Heart right ventricle (tissue), 16 donors: Measurements from ENCODE around the gene PHF1. TPM values are rescaled to one million over a fixed set of nuclear protein-coding genes. Genes with fewer than 3 reads are reported as not detected.
A peak's percentile ranks its signal among the peaks of the same experiment; 100 is the strongest.

Experiments
- ATAC-seq, 8 donors: fragments of 200-7000 bp; cut with Tn5 transposase; one replicate each; pipeline ENCODE4 v1.9.1; 2020; ENCODE audit warnings: mild to moderate bottlenecking in 8 of 8, moderate library complexity in 8 of 8, moderate number of reproducible peaks in 1 of 8
- DNase-seq, 2 donors: peaks; one replicate each; pipeline ENCODE4 v3.0.0-alpha.2; 2020
- H3K27ac ChIP-seq, 10 donors: fragments of 200-600 bp; sonication (generic) in 2 of 10; one replicate each; pipeline versions ENCODE4 v1.5.0 to v1.8.0; 2020 to 2022; ENCODE audit warnings: mild to moderate bottlenecking in 3 of 10
- H3K27me3 ChIP-seq, 7 donors: fragments of 200-600 bp; one replicate each; pipeline ENCODE4 v1.8.0; 2021 to 2022; ENCODE audit warnings: mild to moderate bottlenecking in 2 of 7
- H3K36me3 ChIP-seq, 9 donors: fragments of 200-600 bp; sonication (generic) in 1 of 9; one replicate each; pipeline versions ENCODE4 v1.5.0 to v1.8.0; 2020 to 2022; ENCODE audit warnings: mild to moderate bottlenecking in 2 of 9
- H3K4me1 ChIP-seq, 9 donors: fragments of 200-600 bp; sonication (generic) in 1 of 9; one replicate each; pipeline versions ENCODE4 v1.5.0 to v1.8.0; 2020 to 2022; ENCODE audit warnings: mild to moderate bottlenecking in 4 of 9
- H3K4me3 ChIP-seq, 10 donors: fragments of 200-600 bp; sonication (generic) in 2 of 10; one replicate each; pipeline versions ENCODE4 v1.5.0 to v1.8.0; 2020 to 2022; ENCODE audit warnings: mild to moderate bottlenecking in 7 of 10, moderate library complexity in 2 of 10
- H3K9me3 ChIP-seq, 11 donors: fragments of 200-600 bp in 10 of 11; sonication (generic) in 2 of 11; one replicate each; pipeline versions ENCODE4 v1.5.0 to v1.8.0; 2013 to 2022; ENCODE audit warnings: mild to moderate bottlenecking in 2 of 11, control low read depth in 1 of 11, moderate library complexity in 1 of 11
- CTCF ChIP-seq, 9 donors: fragments of 200-600 bp; sonication (generic) in 2 of 9; IDR thresholded peaks; one replicate each; pipeline versions ENCODE4 v1.5.0 to v1.8.0; 2021 to 2022; ENCODE audit warnings: antibody characterized with exemption in 9 of 9, mild to moderate bottlenecking in 5 of 9, moderate library complexity in 1 of 9
- WGBS, 2 donors: extraction: QIAGEN DNeasy Blood & Tissue Kit; methylation state at CpG; one replicate each; pipeline ENCODE4 v1.1.7; 2013; ENCODE audit warnings: inconsistent platforms in 1 of 2; 5-methylcytosine and 5-hydroxymethylcytosine counted together
- intact Hi-C, 10 donors: fragments of 100-400 bp; cut with DNase I; formaldehyde crosslinking; loops; one replicate each; pipeline versions ENCODE4 v1.11.1 to v1.14.2; 2022
- polyA plus RNA-seq, 2 donors: library from polyadenylated mRNA; stranded (reverse); fragments of 200-250 nt; gene quantifications; one replicate each; pipeline ENCODE4 v1.2.3, GENCODE V29; 2013
- total RNA-seq, 10 donors: library from RNA; stranded (reverse); fragmentation: NEBNext Ultra II Directional in 3 of 10; extraction: Animal tissue kit (Norgen Biotek cat#: 25700) in 3 of 10; gene quantifications; one replicate each; pipeline versions ENCODE4 v1.2.1 to v1.2.4, GENCODE V29; 2021 to 2023
- donor health status: Arrhythmogenic right ventricular cardiomyopathy.
- donor health status: ischemic (EF 13 %, LVEDD 7.1; RV severe dilation, severe dysfunction).
- donor health status: healthy with polysubstance abuse.
- donor health status: DM: no; HTN: yes; CAD: no.
- donor health status: DM: no; HTN: no; CAD: no.
- donor health status: ischemic (EF 25% LVEDD 6.9; RV normal size, moderate dysfunction).
- donor health status: ischemic (EF 25% LVEDD 5.7; RV mildly dilated, moderate dysfunction).
- donor health status: healthy.
- donor health status: DM: yes; HTN: yes; CAD: no.
- donor health status: Ischemic cardiomyopathy.
- donor health status: ischemic (EF 35%, LVEDD 5.7; RV mildly dilated, moderate dysfunction).
- donor health status: nonischemic (EF 11% LVEDD 7.7; RV severe dilation, severe dysfunction).
- donor health status: DM: yes; HTN: yes; CAD: no.
- donor health status: PGD.
- donor health status: ischemic (EF 29% LVEDD 5.4; RV normal size, mild dysfunction).
- donor health status: nonischemic (EF 23%, LVEDD 6.1; RV moderate dilation, normal function).

The PHF1 gene
- total and polyA plus RNA-seq, 12 donors: 36.2 to 125 (median 51.0) TPM

- intact Hi-C loops: no loop called here
- Histone ChIP-seq H3K27me3 (no peaks in the 10 kb centered on the region), H3K27ac (no peak overlapping the region), H3K4me1 (peaks cover 0 to 4% (median 0%) of the 10 kb centered on the region in 9 donors), H3K9me3 (no peaks in the 10 kb centered on the region), H3K36me3 (peaks cover 0 to 28% (median 0%) of the 10 kb centered on the region in 9 donors), H3K4me3 (no peak overlapping the region)
- DNase-seq: no peak
- no peak for ATAC-seq
- TF ChIP-seq CTCF (IDR thresholded peaks at IDR 0.05): no peak
- WGBS, 2 donors: 96 to 99% methylated on average over 17 of the region's 17 CpGs
Observed at GRCh38 chr6:33406126-33406525, 4.7 kb upstream of the PHF1 start.

- intact Hi-C loops: no loop called here
- H3K9me3 ChIP-seq: no peaks in the 10 kb centered on the region
- DNase-seq (no peak), ATAC-seq (no peak)
- peaks cover 0 to 29% (median 0%) of the 10 kb centered on the region in 9 donors for H3K36me3 ChIP-seq
- no peak overlapping the region for H3K4me3 ChIP-seq
- WGBS, 2 donors: 75 to 76% methylated on average over 5 of the region's 5 CpGs
- TF ChIP-seq CTCF (IDR thresholded peaks at IDR 0.05): peak in 6 of 9 donors; percentile 13 to 46 (median 34)
- no peaks in the 10 kb centered on the region for H3K27me3 ChIP-seq
- peaks cover 2 to 12% (median 9%) of the 10 kb centered on the region in 9 donors for H3K4me1 ChIP-seq
- H3K27ac ChIP-seq: no peak overlapping the region
Observed at GRCh38 chr6:33407132-33407718, 3.6 kb upstream of the PHF1 start.

GRCh38 chr6:33410050-33410710, 634 bp upstream of the PHF1 start:
- Histone ChIP-seq H3K4me3 (peak overlapping the region; percentile 74 to 100 (median 99)), H3K36me3 (peaks cover 0 to 33% (median 21%) of the 10 kb centered on the region in 9 donors), H3K4me1 (peaks cover 5 to 29% (median 19%) of the 10 kb centered on the region in 9 donors), H3K27ac (peak overlapping the region; percentile 93 to 100 (median 99)), H3K27me3 (no peaks in the 10 kb centered on the region), H3K9me3 (no peaks in the 10 kb centered on the region)
- 0% methylated on average over 54 to 64 of the region's 65 CpGs for WGBS, 2 donors
- ATAC-seq (peak; percentile 90 to 93 (median 91)), DNase-seq (peak; percentile 97 to 99)
- no peak for TF ChIP-seq CTCF (IDR thresholded peaks at IDR 0.05)
- intact Hi-C loops: loop anchor here in 5 of 10 donors (1.0 to 10.0 kb wide), 5 partner anchors 8 to 1745 kb away; partner anchors contain the start of genes KIFC1 (in 3 of the 5), TAPBP (in 2 of the 5), ZBTB22 (in 2 of the 5) and C6orf47 (in 1 of the 5)

GRCh38 chr6:33411632-33412005, 805 bp downstream of the PHF1 start:
- peaks cover 0 to 46% (median 21%) of the 10 kb centered on the region in 9 donors for H3K36me3 ChIP-seq
- DNase-seq: no peak
- ATAC-seq: no peak
- WGBS, 2 donors: 54 to 61% methylated on average over 6 of the region's 6 CpGs
- H3K9me3 ChIP-seq: no peaks in the 10 kb centered on the region
- TF ChIP-seq CTCF (IDR thresholded peaks at IDR 0.05): no peak
- H3K4me1 ChIP-seq: peaks cover 7 to 42% (median 33%) of the 10 kb centered on the region in 9 donors
- H3K4me3 ChIP-seq: peak overlapping the region; percentile 74 to 100 (median 99)
- peak overlapping the region in 9 of 10 donors; percentile 93 to 100 (median 99) for H3K27ac ChIP-seq
- intact Hi-C loops: loop anchor here in 3 of 10 donors (2.0 to 10.0 kb wide), 3 partner anchors 21 to 1747 kb away; partner anchors contain the start of genes TAPBP (in 2 of the 3), ZBTB22 (in 2 of the 3), C6orf47 (in 1 of the 3) and CSNK2B (in 1 of the 3)
- H3K27me3 ChIP-seq: no peaks in the 10 kb centered on the region
